Right cardiac atrium (tissue), 5 donors: ENCODE data around the gene AGAP1. TPM values are rescaled to one million over a fixed set of nuclear protein-coding genes. Genes with fewer than 3 reads are reported as not detected.

Experiments
- ATAC-seq, 2 donors: fragments of 200-7000 bp; cut with Tn5 transposase; one replicate each; pipeline versions ENCODE4 v1.8.0 to v1.9.1; 2020; ENCODE audit warnings: moderate library complexity in 2 of 2, mild to moderate bottlenecking in 1 of 2
- DNase-seq, 3 donors: peaks; one replicate each; pipeline ENCODE4 v3.0.0-alpha.2; 2020
- H3K27ac ChIP-seq: one replicate; pipeline ENCODE4 v1.5.1; 2013; ENCODE audit warnings: mild to moderate bottlenecking, low read length, control low read depth, moderate library complexity
- H3K27me3 ChIP-seq: one replicate; pipeline ENCODE4 v1.6.1; 2013; ENCODE audit not compliant: control insufficient read depth, insufficient read depth
- H3K4me1 ChIP-seq: one replicate; pipeline ENCODE4 v1.6.1; 2013; ENCODE audit warnings: low read length; ENCODE audit not compliant: control insufficient read depth, insufficient read depth
- H3K4me3 ChIP-seq: one replicate; pipeline ENCODE4 v1.5.1; 2013; ENCODE audit warnings: low read length, control low read depth
- H3K9me3 ChIP-seq: one replicate; pipeline ENCODE4 v1.6.1; 2013; ENCODE audit warnings: low read length; ENCODE audit not compliant: control insufficient read depth
- WGBS: extraction: QIAGEN DNeasy Blood & Tissue Kit; methylation state at CpG from one replicate; pipeline ENCODE4 v1.1.7; 2013; 5-methylcytosine and 5-hydroxymethylcytosine counted together
- intact Hi-C, 4 donors: fragments of 100-400 bp; cut with DNase I; formaldehyde crosslinking; loops; one replicate each; pipeline versions ENCODE4 v1.11.0 to v1.14.0; 2022 to 2023
- polyA plus RNA-seq: library from polyadenylated mRNA; stranded (reverse); fragments of 200-250 nt; gene quantifications from one replicate; pipeline ENCODE4 v1.2.3, GENCODE V29; 2013
- total RNA-seq, 4 donors: library from RNA; stranded (reverse); fragmentation: NEBNext Ultra II Directional; extraction: Animal tissue kit (Norgen Biotek cat#: 25700); gene quantifications; one replicate each; pipeline ENCODE4 v1.2.1, GENCODE V29; 2021
- donor health status: healthy with polysubstance abuse.
- donor health status: DM: no; HTN: yes; CAD: no.
- donor health status: DM: no; HTN: no; CAD: no.
- donor health status: DM: no; HTN: yes; CAD: no; lungs with severe emphysema.
- donor health status: DM: yes; HTN: yes; CAD: no.

The AGAP1 gene
- total and polyA plus RNA-seq, 5 donors, result 10.5 to 25.3 (median 22.6) TPM

DNA sequence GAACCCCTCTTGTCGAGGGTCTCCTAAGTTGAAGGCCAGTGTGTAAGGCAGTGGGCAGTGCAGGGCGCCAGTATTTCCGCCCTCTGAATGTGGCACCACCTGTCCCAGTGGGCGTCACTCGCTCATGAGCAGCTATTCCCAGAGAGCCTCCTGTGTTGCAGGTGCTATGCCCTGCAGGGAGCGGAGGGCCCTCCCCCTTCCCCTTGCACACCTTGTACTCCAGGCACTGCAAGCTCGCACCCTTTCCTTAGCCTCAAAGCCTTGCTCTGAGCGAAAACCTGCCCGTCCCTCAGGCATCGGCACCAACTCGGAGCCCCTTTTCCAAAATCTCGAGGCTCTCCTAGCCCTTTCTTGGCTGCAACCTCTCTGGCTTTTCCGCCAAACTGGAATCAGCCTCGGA lies 282.7 kb downstream of the AGAP1 start:
- no peak for ATAC-seq
- H3K27ac ChIP-seq, result no peak overlapping the region
- H3K4me3 ChIP-seq, result no peak overlapping the region
- WGBS, result 94% methylated on average over 14 of the region's 14 CpGs
- intact Hi-C loops, result loop anchor here in 1 of 4 donors (5.0 kb wide), 1 partner anchor 406 kb away; no protein-coding TSS in a partner anchor
- H3K9me3 ChIP-seq, result no peaks in the 10 kb centered on the region
- DNase-seq, result peak in 1 of 3 donors; percentile 35
- H3K4me1 ChIP-seq, result no peaks in the 10 kb centered on the region
- no peaks in the 10 kb centered on the region for H3K27me3 ChIP-seq

DNA sequence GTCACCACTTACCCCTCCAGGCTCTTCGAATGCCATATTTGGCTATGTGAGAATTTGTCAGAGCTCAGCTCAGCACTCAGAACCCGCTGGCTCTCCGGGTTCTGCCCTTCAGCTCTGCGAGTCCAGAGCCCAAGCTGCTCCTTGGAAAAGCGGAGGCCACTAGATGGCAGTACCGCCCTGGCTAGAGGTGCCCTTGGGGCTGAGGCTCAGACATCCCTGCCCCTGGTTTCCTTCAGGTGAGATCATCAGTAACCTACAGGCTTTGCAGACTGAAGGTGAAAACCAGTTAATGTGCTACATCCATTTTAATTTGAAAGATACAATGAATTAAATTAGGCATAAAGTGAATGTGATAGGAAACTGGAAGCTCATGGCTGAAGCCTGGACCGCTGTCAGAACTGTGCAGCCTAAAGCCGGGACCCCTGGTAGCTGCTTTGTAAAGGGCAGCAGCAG lies 285.6 kb downstream of the AGAP1 start:
- peak; percentile 77 to 87 for ATAC-seq

DNA sequence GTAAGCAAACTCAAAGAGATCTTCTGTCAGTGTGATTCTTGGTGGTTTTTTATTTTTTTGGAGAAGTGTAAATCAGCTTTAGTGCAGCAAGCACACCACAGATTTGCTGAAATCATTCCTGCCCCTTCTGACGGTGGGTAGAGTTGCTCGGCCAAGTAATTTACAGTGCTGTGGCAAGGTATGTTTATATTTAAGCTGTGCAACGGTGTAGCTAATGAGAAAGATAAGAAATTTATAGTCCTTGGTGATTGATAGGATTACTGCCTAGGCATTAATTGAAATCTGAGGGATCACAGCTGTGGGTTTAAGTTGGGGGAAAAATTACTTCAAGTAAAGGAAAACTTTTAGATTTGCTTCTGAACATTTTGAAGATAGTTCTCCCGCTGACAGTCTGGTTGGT lies 286.6 kb downstream of the AGAP1 start:
- Histone ChIP-seq H3K9me3 (no peaks in the 10 kb centered on the region), H3K27ac (no peak overlapping the region), H3K4me3 (no peak overlapping the region), H3K4me1 (no peaks in the 10 kb centered on the region), H3K27me3 (no peaks in the 10 kb centered on the region)
- ATAC-seq, result no peak
- 88% methylated on average over 4 of the region's 4 CpGs for WGBS
- intact Hi-C loops, result loop anchor here in 2 of 4 donors (5.0 to 10.0 kb wide), 2 partner anchors 397 to 404 kb away; no protein-coding TSS in a partner anchor
- no peak for DNase-seq

More for the DNA sequence above, 285.6 kb downstream of the AGAP1 start:
- no peaks in the 10 kb centered on the region for H3K27me3 ChIP-seq
- no peaks in the 10 kb centered on the region for H3K4me1 ChIP-seq
- peak; percentile 67 to 86 (median 79) for DNase-seq
- WGBS, result 40% methylated on average over 8 of the region's 8 CpGs
- intact Hi-C loops, result loop anchor here in 1 of 4 donors (5.0 kb wide), 1 partner anchor 403 kb away; no protein-coding TSS in a partner anchor
- H3K9me3 ChIP-seq, result no peaks in the 10 kb centered on the region
- H3K27ac ChIP-seq, result no peak overlapping the region
- no peak overlapping the region for H3K4me3 ChIP-seq

DNA sequence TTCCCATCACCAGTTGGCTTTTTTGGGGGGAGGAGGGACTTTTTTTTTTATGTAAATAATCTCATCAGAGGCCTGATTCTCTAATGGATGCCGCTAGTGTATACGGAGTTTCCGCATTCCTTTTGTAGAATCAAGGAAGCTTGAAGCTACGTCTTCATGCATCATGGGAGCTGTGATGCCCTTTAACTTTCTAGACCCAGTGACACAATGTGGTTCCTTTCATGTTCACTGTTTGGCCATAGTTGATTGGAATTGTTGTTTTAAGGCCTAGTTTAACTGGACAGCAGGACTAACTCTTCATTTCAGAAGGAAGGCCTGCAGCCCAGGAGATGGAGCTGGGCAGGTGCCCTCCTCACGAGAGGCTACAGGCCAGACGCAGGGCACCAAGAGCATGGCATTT lies 287.9 kb downstream of the AGAP1 start:
- Histone ChIP-seq H3K4me3 (no peak overlapping the region), H3K27me3 (no peaks in the 10 kb centered on the region), H3K27ac (no peak overlapping the region), H3K4me1 (no peaks in the 10 kb centered on the region), H3K9me3 (no peaks in the 10 kb centered on the region)
- ATAC-seq (no peak), DNase-seq (no peak)
- WGBS, result 89% methylated on average over 6 of the region's 6 CpGs
- intact Hi-C loops, result loop anchor here in 2 of 4 donors (5.0 to 10.0 kb wide), 2 partner anchors 396 to 403 kb away; no protein-coding TSS in a partner anchor

DNA sequence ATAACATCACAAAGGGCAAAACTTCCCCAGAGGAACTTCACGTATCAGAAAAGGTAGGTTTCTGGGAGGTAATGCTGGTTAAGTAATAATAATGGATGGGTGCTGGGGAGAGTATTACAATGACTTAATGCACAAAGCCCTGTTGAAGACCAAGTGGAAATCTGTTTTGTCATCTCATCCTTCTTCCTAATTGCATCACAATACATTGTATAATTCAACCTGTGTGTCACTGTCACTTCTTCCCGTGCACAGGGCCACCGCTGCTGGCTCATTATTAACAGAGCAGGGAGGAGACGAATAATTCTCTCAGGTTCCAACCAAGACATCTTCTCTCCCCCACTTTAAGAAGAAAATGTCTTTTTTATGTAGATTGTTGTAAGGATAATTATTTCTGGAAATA lies 290.9 kb downstream of the AGAP1 start:
- 96% methylated on average over 4 of the region's 4 CpGs for WGBS
- H3K4me1 ChIP-seq, result no peaks in the 10 kb centered on the region
- ATAC-seq (no peak), DNase-seq (no peak)
- H3K4me3 ChIP-seq, result no peak overlapping the region
- no peaks in the 10 kb centered on the region for H3K27me3 ChIP-seq
- H3K27ac ChIP-seq, result no peak overlapping the region
- intact Hi-C loops, result loop anchor here in 2 of 4 donors (5.0 to 10.0 kb wide), 2 partner anchors 393 to 400 kb away; no protein-coding TSS in a partner anchor
- H3K9me3 ChIP-seq, result no peaks in the 10 kb centered on the region

DNA sequence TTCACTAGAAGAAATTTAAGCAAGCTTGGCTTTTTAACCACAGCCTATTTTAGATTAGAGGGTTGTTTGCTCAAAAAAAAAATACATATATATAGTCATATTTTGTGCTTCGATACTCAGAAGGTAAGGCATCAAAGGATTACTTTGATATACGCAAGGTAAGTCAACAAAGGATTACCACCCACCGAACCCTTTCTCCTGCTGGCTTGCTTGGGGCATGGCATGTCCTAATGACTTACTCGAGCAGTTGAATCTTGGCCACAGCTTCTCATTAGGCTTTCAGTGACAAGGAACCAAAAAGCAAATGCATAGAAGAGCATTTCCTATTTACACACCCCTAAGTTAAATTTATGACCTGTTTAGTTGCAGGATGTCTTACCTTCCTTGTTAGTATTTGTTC lies 295.7 kb downstream of the AGAP1 start:
- Histone ChIP-seq H3K27ac (no peak overlapping the region), H3K4me3 (no peak overlapping the region), H3K4me1 (no peaks in the 10 kb centered on the region), H3K27me3 (no peaks in the 10 kb centered on the region), H3K9me3 (no peaks in the 10 kb centered on the region)
- ATAC-seq (no peak), DNase-seq (no peak)
- intact Hi-C loops, result loop anchor here in 1 of 4 donors (10.0 kb wide), 1 partner anchor 395 kb away; no protein-coding TSS in a partner anchor
- whole genome bisulfite sequencing, result 82% methylated on average over 4 of the region's 4 CpGs

DNA sequence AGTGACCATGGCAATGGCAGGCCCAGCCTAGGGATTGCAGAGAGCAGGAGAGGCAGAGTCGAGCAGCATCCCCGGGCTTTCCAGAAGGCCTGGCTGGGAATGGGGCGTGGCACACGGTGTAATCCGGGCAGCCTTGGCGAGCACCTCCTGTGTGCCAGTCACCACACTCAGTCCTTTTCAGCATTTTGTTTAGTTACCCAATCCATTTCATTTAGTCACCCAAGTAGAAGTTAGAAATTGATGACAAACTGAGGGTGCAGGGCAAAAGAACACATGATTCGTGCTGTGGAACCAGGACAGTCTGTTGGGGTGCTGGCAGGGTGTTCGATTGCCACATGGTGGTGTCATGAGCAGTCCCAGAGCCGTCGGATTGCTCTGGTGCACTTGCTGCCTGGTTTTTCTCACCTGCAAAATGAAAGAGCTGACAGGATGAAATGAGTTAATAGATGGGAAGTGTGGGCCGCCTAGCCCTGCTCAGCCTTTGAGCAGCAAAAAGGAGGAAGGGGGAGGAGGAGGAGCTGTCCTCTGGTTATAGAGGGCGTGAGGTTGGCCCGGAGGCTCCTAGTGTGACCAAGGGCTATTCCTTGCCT lies 299.4 kb downstream of the AGAP1 start:
- H3K4me3 ChIP-seq, result no peak overlapping the region
- intact Hi-C loops, result no loop called here
- H3K9me3 ChIP-seq, result no peaks in the 10 kb centered on the region
- DNase-seq, result no peak
- H3K27ac ChIP-seq, result no peak overlapping the region
- H3K27me3 ChIP-seq, result no peaks in the 10 kb centered on the region
- H3K4me1 ChIP-seq, result no peaks in the 10 kb centered on the region
- peak; percentile 39 to 68 for ATAC-seq
- 66% methylated on average over 13 of the region's 13 CpGs for WGBS

DNA sequence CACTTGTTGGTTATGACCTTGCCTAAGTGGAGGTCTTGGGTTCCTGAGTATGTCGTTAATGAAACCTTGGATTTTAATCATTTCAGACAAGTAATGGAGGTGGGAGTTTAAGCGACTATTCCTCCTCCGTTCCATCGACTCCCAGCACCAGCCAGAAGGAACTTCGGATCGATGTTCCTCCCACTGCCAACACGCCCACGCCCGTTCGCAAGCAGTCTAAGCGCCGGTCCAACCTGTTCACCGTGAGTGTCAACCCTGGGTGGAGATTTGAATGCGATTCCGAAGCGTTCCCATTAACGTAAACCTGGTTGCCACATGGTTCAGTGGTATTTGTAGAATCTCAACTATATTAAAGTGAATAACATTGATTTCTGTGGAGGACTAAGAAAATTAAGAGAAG lies 305.4 kb downstream of the AGAP1 start:
- H3K27me3 ChIP-seq, result no peaks in the 10 kb centered on the region
- DNase-seq (no peak), ATAC-seq (no peak)
- intact Hi-C loops, result no loop called here
- H3K4me3 ChIP-seq, result no peak overlapping the region
- no peaks in the 10 kb centered on the region for H3K9me3 ChIP-seq
- no peak overlapping the region for H3K27ac ChIP-seq
- H3K4me1 ChIP-seq, result no peaks in the 10 kb centered on the region
- WGBS, result 92% methylated on average over 17 of the region's 17 CpGs

DNA sequence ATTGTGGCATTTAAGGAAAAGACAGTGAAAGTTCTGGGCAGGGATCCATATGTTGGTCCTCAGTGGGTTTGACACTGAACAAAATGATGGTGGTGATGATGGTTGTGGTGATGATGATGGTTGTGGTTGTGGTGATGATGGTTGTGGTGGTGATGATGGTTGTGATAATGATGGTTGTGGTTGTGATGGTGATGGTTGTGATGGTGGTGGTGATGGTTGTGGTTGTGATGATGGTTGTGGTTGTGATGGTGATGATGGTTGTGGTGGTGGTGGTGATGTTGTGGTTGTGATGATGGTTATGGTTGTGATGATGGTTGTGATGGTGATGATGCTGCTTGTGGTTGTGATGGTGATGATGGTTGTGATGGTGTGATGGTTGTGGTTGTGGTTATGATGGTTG lies 308.7 kb downstream of the AGAP1 start:
- no peak overlapping the region for H3K27ac ChIP-seq
- no peaks in the 10 kb centered on the region for H3K4me1 ChIP-seq
- ATAC-seq (no peak), DNase-seq (no peak)
- H3K27me3 ChIP-seq, result no peaks in the 10 kb centered on the region
- no peak overlapping the region for H3K4me3 ChIP-seq
- intact Hi-C loops, result loop anchor here in 1 of 4 donors (10.0 kb wide), 1 partner anchor 372 kb away; no protein-coding TSS in a partner anchor
- H3K9me3 ChIP-seq, result no peaks in the 10 kb centered on the region

DNA sequence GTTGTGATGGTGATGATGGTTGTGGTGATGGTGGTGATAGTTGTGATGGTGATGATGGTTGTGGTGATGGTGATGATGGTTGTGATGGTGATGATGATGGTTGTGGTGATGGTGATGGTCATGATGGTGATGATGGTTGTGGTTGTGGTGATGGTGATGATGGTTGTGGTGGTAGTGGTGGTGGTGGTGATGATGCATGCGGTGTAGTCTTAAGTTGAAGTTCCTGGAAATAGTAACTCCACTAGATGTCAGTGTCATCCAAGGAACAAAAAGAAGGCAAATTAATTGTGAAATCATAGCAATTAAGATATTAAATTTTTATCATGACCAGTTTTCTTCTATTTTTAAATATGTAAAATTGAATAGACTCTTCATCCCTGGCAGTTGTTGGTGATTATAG lies 309.2 kb downstream of the AGAP1 start:
- no peaks in the 10 kb centered on the region for H3K4me1 ChIP-seq
- 94% methylated on average over 1 of the region's 1 CpG for WGBS
- intact Hi-C loops, result loop anchor here in 1 of 4 donors (10.0 kb wide), 1 partner anchor 372 kb away; no protein-coding TSS in a partner anchor

DNA sequence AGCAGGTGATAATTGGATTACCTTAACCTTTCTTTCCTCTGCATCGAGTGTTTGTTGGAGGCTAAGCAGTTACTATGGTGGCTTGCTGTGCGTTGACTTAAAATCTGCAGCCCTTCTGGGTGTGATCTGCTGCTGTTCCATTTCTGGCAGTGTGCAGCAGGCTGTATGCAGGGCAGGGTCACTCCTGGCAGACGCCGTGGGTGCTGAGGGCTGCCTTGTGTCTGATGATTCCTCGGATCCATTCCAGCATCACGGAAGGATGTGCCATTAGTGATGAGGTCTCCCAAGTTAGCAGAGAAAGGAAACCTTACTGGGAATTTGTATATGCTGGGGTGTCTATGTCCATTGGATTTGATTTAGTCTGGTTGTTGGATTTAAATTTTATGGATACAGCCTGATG lies 310.8 kb downstream of the AGAP1 start:
- no peaks in the 10 kb centered on the region for H3K4me1 ChIP-seq
- no peaks in the 10 kb centered on the region for H3K27me3 ChIP-seq
- DNase-seq (peak in 1 of 3 donors; percentile 60), ATAC-seq (peak in 1 of 2 donors; percentile 41)
- no peaks in the 10 kb centered on the region for H3K9me3 ChIP-seq
- no peak overlapping the region for H3K27ac ChIP-seq
- intact Hi-C loops, result loop anchor here in 1 of 4 donors (10.0 kb wide), 1 partner anchor 370 kb away; no protein-coding TSS in a partner anchor
- WGBS, result 55% methylated on average over 6 of the region's 6 CpGs
- no peak overlapping the region for H3K4me3 ChIP-seq

More for the DNA sequence above, 309.2 kb downstream of the AGAP1 start:
- no peak for ATAC-seq
- no peak overlapping the region for H3K27ac ChIP-seq
- H3K27me3 ChIP-seq, result no peaks in the 10 kb centered on the region
- no peak for DNase-seq
- no peaks in the 10 kb centered on the region for H3K9me3 ChIP-seq
- H3K4me3 ChIP-seq, result no peak overlapping the region
